Measurements from ENCODE around the gene CST4.
"Not testable (repeated sequence)": the region's sequence is repeated elsewhere in the genome, so short reads cannot be mapped to it uniquely, and the experiment has no call there.

GRCh38 chr20:23685529-23685896, 3.3 kb downstream of the CST4 start:
- not testable (repeated sequence) for TF ChIP-seq CTCF (IDR thresholded peaks at IDR 0.05; ENCODE audit: low read depth, low read length, poor library complexity, severe bottlenecking); EZH2phosphoT487 (IDR thresholded peaks at IDR 0.05; ENCODE audit: borderline replicate concordance, low read length)
